Type B pancreatic cell (in vitro differentiated cells): ENCODE measurements around the gene OR2K2. TPM values are rescaled to one million over a fixed set of nuclear protein-coding genes. Genes with fewer than 3 reads are reported as not detected.
"Not testable (repeated sequence)": the region's sequence is repeated elsewhere in the genome, so short reads cannot be mapped to it uniquely, and the experiment has no call there.

ENCODE experiments used
- DNase-seq: peaks from one replicate; pipeline ENCODE4 v3.0.0; 2021; ENCODE audit warnings: mixed read lengths; ENCODE audit not compliant: unreplicated experiment; ENCODE audit errors: extremely low spot score
- H3K27ac Mint-ChIP-seq: 2 replicates; pipeline ENCODE4 v1.8.0; 2021; ENCODE audit warnings: mild to moderate bottlenecking, mixed read lengths
- H3K27me3 Mint-ChIP-seq: 2 replicates; pipeline ENCODE4 v1.8.0; 2021; ENCODE audit warnings: mixed read lengths
- H3K36me3 Mint-ChIP-seq: 2 replicates; pipeline ENCODE4 v1.8.0; 2021; ENCODE audit warnings: mixed read lengths
- H3K4me1 Mint-ChIP-seq: one replicate; pipeline ENCODE4 v1.8.0; 2021; ENCODE audit warnings: mixed read lengths; ENCODE audit not compliant: unreplicated experiment
- H3K4me3 Mint-ChIP-seq: 2 replicates; pipeline ENCODE4 v1.8.0; 2021; ENCODE audit warnings: mild to moderate bottlenecking, mixed read lengths
- H3K9me3 Mint-ChIP-seq: 2 replicates; pipeline ENCODE4 v1.8.0; 2021; ENCODE audit warnings: mixed read lengths
- total RNA-seq: library from RNA; stranded (reverse); gene quantifications from 2 replicates; pipeline ENCODE4 v1.2.1, GENCODE V29; 2021; ENCODE audit warnings: low replicate concordance
- TF ChIP-seq, protein P1 (sequence below): fragments of 200-600 bp; sonication (generic); conservative IDR thresholded peaks from 2 replicates; pipeline ENCODE4 v1.5.0; 2021; ENCODE audit warnings: antibody characterized with exemption, mild to moderate bottlenecking

OR2K2 gene
- total RNA-seq, 1 donor from 2014 or later, result not detected

DNA sequence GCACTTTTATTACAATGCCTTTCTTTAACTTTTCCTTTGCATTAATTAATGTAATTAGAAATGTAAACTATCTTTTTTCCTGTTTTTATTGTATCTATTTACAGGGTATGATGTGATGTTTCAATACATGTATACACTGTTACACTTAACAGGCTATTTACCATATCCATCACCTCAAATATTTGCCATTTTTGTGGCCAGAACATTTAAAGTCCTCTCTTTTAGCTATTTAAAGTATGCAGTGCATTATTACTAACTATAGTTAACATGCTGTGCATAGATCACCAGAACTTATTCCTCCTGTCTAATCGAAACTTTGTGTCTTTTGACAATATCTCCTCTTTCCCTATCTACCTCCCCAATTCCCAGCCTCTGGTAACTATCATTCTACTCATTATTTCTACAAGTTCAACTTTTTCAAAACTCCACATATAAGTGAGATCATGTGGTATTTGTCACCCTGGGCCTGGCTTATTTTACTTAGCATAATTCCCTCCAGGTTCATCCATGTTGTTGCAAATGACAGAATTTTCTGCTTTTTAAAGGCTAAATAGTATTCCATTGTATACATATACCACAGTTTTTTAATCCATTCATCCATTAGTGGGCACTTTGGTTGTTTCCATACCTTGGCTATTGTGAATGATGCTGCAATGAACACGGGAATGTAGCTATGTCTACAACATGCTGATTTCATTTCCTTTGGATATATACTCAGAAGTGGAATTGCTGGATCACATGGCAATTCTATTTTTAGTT lies 32.8 kb downstream of the OR2K2 start:
- Mint-ChIP-seq H3K4me1 (peaks cover 12% of the 10 kb centered on the region), H3K9me3 (no peaks in the 10 kb centered on the region), H3K27ac (no peak overlapping the region), H3K4me3 (no peak overlapping the region), H3K36me3 (no peaks in the 10 kb centered on the region), H3K27me3 (peaks cover 8% of the 10 kb centered on the region)
- TF ChIP-seq, protein P1, sequence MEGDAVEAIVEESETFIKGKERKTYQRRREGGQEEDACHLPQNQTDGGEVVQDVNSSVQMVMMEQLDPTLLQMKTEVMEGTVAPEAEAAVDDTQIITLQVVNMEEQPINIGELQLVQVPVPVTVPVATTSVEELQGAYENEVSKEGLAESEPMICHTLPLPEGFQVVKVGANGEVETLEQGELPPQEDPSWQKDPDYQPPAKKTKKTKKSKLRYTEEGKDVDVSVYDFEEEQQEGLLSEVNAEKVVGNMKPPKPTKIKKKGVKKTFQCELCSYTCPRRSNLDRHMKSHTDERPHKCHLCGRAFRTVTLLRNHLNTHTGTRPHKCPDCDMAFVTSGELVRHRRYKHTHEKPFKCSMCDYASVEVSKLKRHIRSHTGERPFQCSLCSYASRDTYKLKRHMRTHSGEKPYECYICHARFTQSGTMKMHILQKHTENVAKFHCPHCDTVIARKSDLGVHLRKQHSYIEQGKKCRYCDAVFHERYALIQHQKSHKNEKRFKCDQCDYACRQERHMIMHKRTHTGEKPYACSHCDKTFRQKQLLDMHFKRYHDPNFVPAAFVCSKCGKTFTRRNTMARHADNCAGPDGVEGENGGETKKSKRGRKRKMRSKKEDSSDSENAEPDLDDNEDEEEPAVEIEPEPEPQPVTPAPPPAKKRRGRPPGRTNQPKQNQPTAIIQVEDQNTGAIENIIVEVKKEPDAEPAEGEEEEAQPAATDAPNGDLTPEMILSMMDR, result no peak
- DNase-seq, result no peak

DNA sequence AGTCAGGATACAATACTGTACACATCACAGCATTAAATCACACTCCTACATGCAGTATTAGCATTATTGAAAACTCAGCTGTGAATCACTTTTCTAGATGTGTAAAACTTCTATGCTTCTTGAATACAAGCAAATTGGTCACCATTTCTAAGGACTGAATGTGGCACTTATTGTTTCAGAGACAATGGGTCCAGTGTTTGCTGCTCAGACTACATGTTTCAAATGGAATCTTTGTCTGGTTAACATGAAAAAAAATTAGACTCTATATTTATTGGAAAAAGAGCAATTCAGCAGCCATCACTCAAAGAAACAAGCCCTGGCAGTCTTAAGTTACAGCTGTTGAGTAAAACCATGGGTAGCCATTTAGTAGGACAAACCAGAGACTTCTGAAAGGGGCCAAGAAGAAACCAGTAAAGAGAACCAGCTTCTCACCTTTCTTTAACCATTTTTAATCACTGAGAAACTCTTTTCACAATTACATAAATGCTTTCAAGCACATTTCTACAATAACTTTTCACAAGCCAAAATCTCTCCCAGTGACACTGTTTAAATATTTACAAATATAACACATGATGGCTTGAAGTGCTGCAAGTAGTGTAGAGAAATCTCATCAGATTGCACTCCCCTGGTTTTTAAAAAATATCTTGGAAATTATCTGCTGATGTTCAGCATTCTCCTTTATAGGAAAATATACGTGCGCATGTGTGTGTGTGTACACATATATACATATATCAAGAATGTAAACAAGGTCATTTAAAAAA lies 35.2 kb downstream of the OR2K2 start:
- no peak for DNase-seq
- Mint-ChIP-seq H3K27ac (no peak overlapping the region), H3K9me3 (no peaks in the 10 kb centered on the region), H3K4me1 (peaks cover 12% of the 10 kb centered on the region), H3K36me3 (no peaks in the 10 kb centered on the region), H3K4me3 (no peak overlapping the region), H3K27me3 (no peaks in the 10 kb centered on the region)
- TF ChIP-seq, protein P1, result no peak

GRCh38 chr9:111287127-111287526 lies 42.9 kb downstream of the OR2K2 start:
- H3K4me1 Mint-ChIP-seq, result no peaks in the 10 kb centered on the region
- H3K4me3 Mint-ChIP-seq, result no peak overlapping the region
- H3K36me3 Mint-ChIP-seq, result no peaks in the 10 kb centered on the region
- TF ChIP-seq, protein P1, result no peak
- DNase-seq, result no peak
- no peaks in the 10 kb centered on the region for H3K27me3 Mint-ChIP-seq
- no peaks in the 10 kb centered on the region for H3K9me3 Mint-ChIP-seq
- no peak overlapping the region for H3K27ac Mint-ChIP-seq

- no peaks in the 10 kb centered on the region for H3K27me3 Mint-ChIP-seq
- no peaks in the 10 kb centered on the region for H3K9me3 Mint-ChIP-seq
- H3K4me3 Mint-ChIP-seq, result no peak overlapping the region
- no peaks in the 10 kb centered on the region for H3K4me1 Mint-ChIP-seq
- no peak for DNase-seq
- TF ChIP-seq, protein P1, result no peak
- H3K27ac Mint-ChIP-seq, result no peak overlapping the region
- H3K36me3 Mint-ChIP-seq, result no peaks in the 10 kb centered on the region
Observed at GRCh38 chr9:111284703-111285102, 45.3 kb downstream of the OR2K2 start.

- TF ChIP-seq, protein P1, result no peak
- Mint-ChIP-seq H3K27me3 (no peaks in the 10 kb centered on the region), H3K27ac (no peak overlapping the region), H3K4me1 (peaks cover under 1% of the 10 kb centered on the region), H3K4me3 (no peak overlapping the region), H3K36me3 (no peaks in the 10 kb centered on the region), H3K9me3 (no peaks in the 10 kb centered on the region)
- DNase-seq, result no peak
Observed at GRCh38 chr9:111282845-111283244, 47.2 kb downstream of the OR2K2 start.

DNA sequence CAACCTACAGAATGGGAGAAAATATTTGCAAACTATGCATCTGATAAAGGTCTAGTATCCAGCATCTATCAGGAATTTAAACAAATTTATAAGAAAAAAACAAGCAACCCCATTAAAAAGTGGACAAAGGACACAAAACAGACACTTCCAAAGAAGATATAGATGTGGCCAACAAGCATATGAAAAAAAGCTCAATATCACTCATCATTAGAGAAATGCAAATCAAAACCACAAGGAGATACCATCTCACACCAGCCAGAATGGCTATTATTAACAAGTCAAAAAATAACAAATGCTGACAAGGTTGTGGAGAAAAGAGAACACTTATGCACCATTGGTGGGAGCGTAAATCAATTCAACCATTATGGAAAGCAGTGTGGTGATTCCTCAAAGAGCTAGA lies 49.2 kb downstream of the OR2K2 start:
- H3K4me3 Mint-ChIP-seq, DNase-seq, H3K27me3 Mint-ChIP-seq, H3K36me3 Mint-ChIP-seq, H3K4me1 Mint-ChIP-seq, H3K27ac Mint-ChIP-seq, H3K9me3 Mint-ChIP-seq: not testable (repeated sequence)
